GM23338 (cell line): ENCODE results near the gene CARMIL1.

ENCODE experiments used
- CREB1 ChIP-seq: fragments of 250-450 bp; sonication (Bioruptor Pico); IDR thresholded peaks from 2 replicates; pipeline ENCODE4 v1.5.0; 2020; ENCODE audit warnings: low read depth, mild to moderate bottlenecking, moderate library complexity
- CTCF ChIP-seq, 2 experiments: fragments of 200-600 bp in 1 of 2; sonication (generic) in 1 of 2; conservative IDR thresholded peaks; 2 replicates each; pipeline versions ENCODE4 v1.5.1 to v1.6.1; 2016 to 2017; ENCODE audit warnings: antibody characterized with exemption in 2 of 2, low read depth in 2 of 2, mild to moderate bottlenecking in 2 of 2, moderate library complexity in 1 of 2
- EZH2 ChIP-seq: fragments of 200-600 bp; sonication (generic); IDR thresholded peaks from one replicate; pipeline ENCODE4 v1.8.0; 2017; ENCODE audit warnings: antibody characterized with exemption, mild to moderate bottlenecking, low read depth; ENCODE audit not compliant: unreplicated experiment
- EZH2phosphoT487 ChIP-seq: fragments of 200-600 bp; sonication (generic); IDR thresholded peaks from one replicate; pipeline ENCODE4 v1.8.1; 2018; ENCODE audit warnings: antibody characterized with exemption; ENCODE audit not compliant: unreplicated experiment
- POLR2AphosphoS5 ChIP-seq: IDR thresholded peaks from 2 replicates; pipeline ENCODE4 v1.6.1; 2016; ENCODE audit warnings: antibody characterized with exemption, low read depth
- ZNF331 ChIP-seq: fragments of 250-450 bp; sonication (Bioruptor Pico); IDR thresholded peaks from 2 replicates; pipeline ENCODE4 v1.5.0; 2020; ENCODE audit warnings: low read depth, mild to moderate bottlenecking, moderate library complexity

- TF ChIP-seq EZH2 (no peak), CTCF (conservative IDR thresholded peaks at IDR 0.05; ENCODE audit: low read depth in 2 of 2) (no peak), EZH2phosphoT487 (no peak), POLR2AphosphoS5 (no peak), ZNF331 (CRISPR knock-in tag) (no peak), CREB1 (no peak)
Observed at GRCh38 chr6:25415701-25416100, 136.5 kb downstream of the CARMIL1 start.
